H1 (cell line): ENCODE results near the gene ELANE. TPM values are rescaled to one million over a fixed set of nuclear protein-coding genes. Genes with fewer than 3 reads are reported as not detected.

ENCODE experiments used
- CTBP2 ChIP-seq: IDR thresholded peaks from 2 replicates; pipeline ENCODE4 v1.7.0; 2011; ENCODE audit warnings: borderline replicate concordance, mild to moderate bottlenecking, moderate library complexity, mixed read lengths, low read length; ENCODE audit not compliant: insufficient read depth, insufficient read length
- polyA plus RNA-seq, 7 experiments: library from polyadenylated mRNA; depleted of rRNA in 3 of 7; stranded (reverse) in 5 of 7; unstranded in 2 of 7; fragments of >200 nt in 5 of 7; fragments of 200-250 nt in 2 of 7; gene quantifications; 1 replicate in 5 of 7; 2 replicates in 1 of 7; 4 replicates in 1 of 7; pipeline versions ENCODE4 v1.2.1 to v1.2.3, GENCODE V29; 2011 to 2013; ENCODE audit warnings: missing spikeins in 2 of 7, mixed read lengths in 2 of 7
- total RNA-seq: library from RNA; stranded (reverse); fragmentation: NEBNext Ultra II Directional; extraction: Animal tissue kit (Norgen Biotek cat#: 25700); gene quantifications from 2 replicates; pipeline ENCODE4 v1.2.1, GENCODE V29; 2021
- TF ChIP-seq, protein P1 (sequence below): fragments of 300-600 bp; sonication (generic); IDR thresholded peaks from 2 replicates; pipeline ENCODE4 v1.7.1; 2012; ENCODE audit warnings: low read length, moderate library complexity, mild to moderate bottlenecking, inconsistent platforms; ENCODE audit not compliant: insufficient replicate concordance

The ELANE gene
- total and polyA plus RNA-seq, 2 of the 8 experiments (the other 6 are each of a cell fraction or from before 2014, with no cell fraction given) = not detected

DNA sequence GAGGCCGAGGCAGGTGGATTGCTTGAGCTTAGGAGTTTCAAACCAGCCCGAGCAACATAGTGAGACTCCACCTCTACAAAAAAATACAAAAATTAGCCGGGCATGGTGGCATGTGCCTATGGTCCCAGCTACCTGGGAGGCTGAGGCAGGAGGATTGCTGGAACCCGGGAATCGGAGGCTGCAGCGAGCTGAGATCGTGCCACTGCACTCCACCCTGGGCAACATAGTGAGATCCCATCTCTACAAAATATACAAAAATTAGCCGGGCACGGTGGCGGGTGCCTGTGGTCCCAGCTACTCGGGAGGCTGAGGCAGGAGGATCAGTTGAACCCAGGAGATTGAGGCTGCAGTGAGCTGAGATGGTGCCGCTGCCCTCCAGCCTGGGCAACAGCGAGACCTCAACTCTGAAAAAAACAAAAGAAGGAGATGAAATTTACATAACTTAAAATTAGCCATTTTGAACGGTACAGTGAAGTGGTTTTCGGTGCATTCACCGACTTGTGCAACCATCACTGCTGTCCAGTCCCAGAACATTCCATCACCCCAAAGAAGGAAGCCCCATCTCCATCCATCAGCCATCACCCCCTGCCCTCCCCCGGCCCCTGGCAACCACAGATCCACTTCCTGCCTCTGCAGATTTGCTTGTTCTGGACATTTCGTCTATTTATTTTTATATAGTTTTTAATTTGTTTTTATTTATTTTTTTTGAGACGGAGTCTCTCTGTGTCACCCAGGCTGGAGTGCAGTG is 26.0 kb upstream of the ELANE start (continued):
- TF ChIP-seq, protein P1, sequence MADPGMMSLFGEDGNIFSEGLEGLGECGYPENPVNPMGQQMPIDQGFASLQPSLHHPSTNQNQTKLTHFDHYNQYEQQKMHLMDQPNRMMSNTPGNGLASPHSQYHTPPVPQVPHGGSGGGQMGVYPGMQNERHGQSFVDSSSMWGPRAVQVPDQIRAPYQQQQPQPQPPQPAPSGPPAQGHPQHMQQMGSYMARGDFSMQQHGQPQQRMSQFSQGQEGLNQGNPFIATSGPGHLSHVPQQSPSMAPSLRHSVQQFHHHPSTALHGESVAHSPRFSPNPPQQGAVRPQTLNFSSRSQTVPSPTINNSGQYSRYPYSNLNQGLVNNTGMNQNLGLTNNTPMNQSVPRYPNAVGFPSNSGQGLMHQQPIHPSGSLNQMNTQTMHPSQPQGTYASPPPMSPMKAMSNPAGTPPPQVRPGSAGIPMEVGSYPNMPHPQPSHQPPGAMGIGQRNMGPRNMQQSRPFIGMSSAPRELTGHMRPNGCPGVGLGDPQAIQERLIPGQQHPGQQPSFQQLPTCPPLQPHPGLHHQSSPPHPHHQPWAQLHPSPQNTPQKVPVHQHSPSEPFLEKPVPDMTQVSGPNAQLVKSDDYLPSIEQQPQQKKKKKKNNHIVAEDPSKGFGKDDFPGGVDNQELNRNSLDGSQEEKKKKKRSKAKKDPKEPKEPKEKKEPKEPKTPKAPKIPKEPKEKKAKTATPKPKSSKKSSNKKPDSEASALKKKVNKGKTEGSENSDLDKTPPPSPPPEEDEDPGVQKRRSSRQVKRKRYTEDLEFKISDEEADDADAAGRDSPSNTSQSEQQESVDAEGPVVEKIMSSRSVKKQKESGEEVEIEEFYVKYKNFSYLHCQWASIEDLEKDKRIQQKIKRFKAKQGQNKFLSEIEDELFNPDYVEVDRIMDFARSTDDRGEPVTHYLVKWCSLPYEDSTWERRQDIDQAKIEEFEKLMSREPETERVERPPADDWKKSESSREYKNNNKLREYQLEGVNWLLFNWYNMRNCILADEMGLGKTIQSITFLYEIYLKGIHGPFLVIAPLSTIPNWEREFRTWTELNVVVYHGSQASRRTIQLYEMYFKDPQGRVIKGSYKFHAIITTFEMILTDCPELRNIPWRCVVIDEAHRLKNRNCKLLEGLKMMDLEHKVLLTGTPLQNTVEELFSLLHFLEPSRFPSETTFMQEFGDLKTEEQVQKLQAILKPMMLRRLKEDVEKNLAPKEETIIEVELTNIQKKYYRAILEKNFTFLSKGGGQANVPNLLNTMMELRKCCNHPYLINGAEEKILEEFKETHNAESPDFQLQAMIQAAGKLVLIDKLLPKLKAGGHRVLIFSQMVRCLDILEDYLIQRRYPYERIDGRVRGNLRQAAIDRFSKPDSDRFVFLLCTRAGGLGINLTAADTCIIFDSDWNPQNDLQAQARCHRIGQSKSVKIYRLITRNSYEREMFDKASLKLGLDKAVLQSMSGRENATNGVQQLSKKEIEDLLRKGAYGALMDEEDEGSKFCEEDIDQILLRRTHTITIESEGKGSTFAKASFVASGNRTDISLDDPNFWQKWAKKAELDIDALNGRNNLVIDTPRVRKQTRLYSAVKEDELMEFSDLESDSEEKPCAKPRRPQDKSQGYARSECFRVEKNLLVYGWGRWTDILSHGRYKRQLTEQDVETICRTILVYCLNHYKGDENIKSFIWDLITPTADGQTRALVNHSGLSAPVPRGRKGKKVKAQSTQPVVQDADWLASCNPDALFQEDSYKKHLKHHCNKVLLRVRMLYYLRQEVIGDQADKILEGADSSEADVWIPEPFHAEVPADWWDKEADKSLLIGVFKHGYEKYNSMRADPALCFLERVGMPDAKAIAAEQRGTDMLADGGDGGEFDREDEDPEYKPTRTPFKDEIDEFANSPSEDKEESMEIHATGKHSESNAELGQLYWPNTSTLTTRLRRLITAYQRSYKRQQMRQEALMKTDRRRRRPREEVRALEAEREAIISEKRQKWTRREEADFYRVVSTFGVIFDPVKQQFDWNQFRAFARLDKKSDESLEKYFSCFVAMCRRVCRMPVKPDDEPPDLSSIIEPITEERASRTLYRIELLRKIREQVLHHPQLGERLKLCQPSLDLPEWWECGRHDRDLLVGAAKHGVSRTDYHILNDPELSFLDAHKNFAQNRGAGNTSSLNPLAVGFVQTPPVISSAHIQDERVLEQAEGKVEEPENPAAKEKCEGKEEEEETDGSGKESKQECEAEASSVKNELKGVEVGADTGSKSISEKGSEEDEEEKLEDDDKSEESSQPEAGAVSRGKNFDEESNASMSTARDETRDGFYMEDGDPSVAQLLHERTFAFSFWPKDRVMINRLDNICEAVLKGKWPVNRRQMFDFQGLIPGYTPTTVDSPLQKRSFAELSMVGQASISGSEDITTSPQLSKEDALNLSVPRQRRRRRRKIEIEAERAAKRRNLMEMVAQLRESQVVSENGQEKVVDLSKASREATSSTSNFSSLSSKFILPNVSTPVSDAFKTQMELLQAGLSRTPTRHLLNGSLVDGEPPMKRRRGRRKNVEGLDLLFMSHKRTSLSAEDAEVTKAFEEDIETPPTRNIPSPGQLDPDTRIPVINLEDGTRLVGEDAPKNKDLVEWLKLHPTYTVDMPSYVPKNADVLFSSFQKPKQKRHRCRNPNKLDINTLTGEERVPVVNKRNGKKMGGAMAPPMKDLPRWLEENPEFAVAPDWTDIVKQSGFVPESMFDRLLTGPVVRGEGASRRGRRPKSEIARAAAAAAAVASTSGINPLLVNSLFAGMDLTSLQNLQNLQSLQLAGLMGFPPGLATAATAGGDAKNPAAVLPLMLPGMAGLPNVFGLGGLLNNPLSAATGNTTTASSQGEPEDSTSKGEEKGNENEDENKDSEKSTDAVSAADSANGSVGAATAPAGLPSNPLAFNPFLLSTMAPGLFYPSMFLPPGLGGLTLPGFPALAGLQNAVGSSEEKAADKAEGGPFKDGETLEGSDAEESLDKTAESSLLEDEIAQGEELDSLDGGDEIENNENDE = no peak
- no peak for TF ChIP-seq CTBP2
- TF ChIP-seq, all 59 proteins: peak for 1
